ENCODE results near the gene RHBDD2.

The RHBDD2 gene

GRCh38 chr7:75847707-75848106 is 31.1 kb upstream of the RHBDD2 start:
- H3K27ac ChIP-seq (ENCODE audit: low read length, poor library complexity, severe bottlenecking) = no peak overlapping the region
- H3K36me3 ChIP-seq (ENCODE audit: control insufficient read depth in 1 of 2, insufficient read depth in 2 of 2, low read depth in 1 of 2, low read length in 2 of 2) = no peaks in the 10 kb centered on the region
- H3K4me1 ChIP-seq (ENCODE audit: control insufficient read depth, insufficient read depth, low read depth, low read length) = peaks cover 1% of the 10 kb centered on the region
- no peak overlapping the region for H3K14ac ChIP-seq (ENCODE audit: low read length in 2 of 2)
- H2BK5ac ChIP-seq (ENCODE audit: low read depth, low read length, poor library complexity, severe bottlenecking) = no peak overlapping the region
- no peak for DNase-seq
- no peak overlapping the region for H3K4me2 ChIP-seq (ENCODE audit: low read length, poor library complexity, severe bottlenecking)
- peak overlapping the region in 1 of 2 experiments; percentile 74 for H2BK12ac ChIP-seq (ENCODE audit: low read length in 2 of 2)
- 90% methylated on average over 7 of the region's 7 CpGs for WGBS
- no peak overlapping the region for H3K9ac ChIP-seq (ENCODE audit: low read length)
- H3K4ac ChIP-seq (ENCODE audit: low read depth in 1 of 2, low read length in 2 of 2) = no peak overlapping the region
- H3K9me3 ChIP-seq (ENCODE audit: control insufficient read depth, low read length) = no peaks in the 10 kb centered on the region
- no peak overlapping the region for H2AK5ac ChIP-seq (ENCODE audit: low read length, severe bottlenecking)
- H2AFZ ChIP-seq (ENCODE audit: low read depth, low read length) = no peak overlapping the region
- H3K27me3 ChIP-seq (ENCODE audit: control insufficient read depth in 1 of 2, insufficient read depth in 1 of 2, low read length in 2 of 2) = peaks cover 0 to 5% of the 10 kb centered on the region in 2 experiments
- H2BK15ac ChIP-seq (ENCODE audit: low read depth, poor library complexity, severe bottlenecking) = no peak overlapping the region
- no peaks in the 10 kb centered on the region for H3K79me1 ChIP-seq (replicated peaks; ENCODE audit: low read length, poor library complexity, severe bottlenecking)
- H3K4me3 ChIP-seq (ENCODE audit: insufficient read depth in 1 of 2, low read depth in 1 of 2, low read length in 2 of 2) = no peak overlapping the region
- H4K91ac ChIP-seq (ENCODE audit: low read length) = no peak overlapping the region
- peak overlapping the region in 1 of 2 experiments; percentile 21 for H3K18ac ChIP-seq (ENCODE audit: low read depth in 1 of 2, low read length in 2 of 2)
- no peak overlapping the region for H2BK120ac ChIP-seq (ENCODE audit: low read depth, low read length)
- no peak overlapping the region for H3K23ac ChIP-seq (ENCODE audit: low read length in 2 of 2)
- no peak overlapping the region for H4K8ac ChIP-seq (ENCODE audit: low read length)

- WGBS = 40% methylated on average over 1 of the region's 3 CpGs
- H2BK120ac ChIP-seq (ENCODE audit: low read depth, low read length) = no peak overlapping the region
- H3K36me3 ChIP-seq (ENCODE audit: control insufficient read depth in 1 of 2, insufficient read depth in 2 of 2, low read depth in 1 of 2, low read length in 2 of 2) = no peaks in the 10 kb centered on the region
- no peak overlapping the region for H3K18ac ChIP-seq (ENCODE audit: low read depth in 1 of 2, low read length in 2 of 2)
- no peak overlapping the region for H3K14ac ChIP-seq (ENCODE audit: low read length in 2 of 2)
- H2AFZ ChIP-seq (ENCODE audit: low read depth, low read length) = no peak overlapping the region
- DNase-seq = no peak
- no peak overlapping the region for H3K23ac ChIP-seq (ENCODE audit: low read length in 2 of 2)
- H4K91ac ChIP-seq (ENCODE audit: low read length) = no peak overlapping the region
- H3K4me2 ChIP-seq (ENCODE audit: low read length, poor library complexity, severe bottlenecking) = no peak overlapping the region
- no peak overlapping the region for H3K27ac ChIP-seq (ENCODE audit: low read length, poor library complexity, severe bottlenecking)
- no peaks in the 10 kb centered on the region for H3K9me3 ChIP-seq (ENCODE audit: control insufficient read depth, low read length)
- no peak overlapping the region for H2BK12ac ChIP-seq (ENCODE audit: low read length in 2 of 2)
- H3K4me3 ChIP-seq (ENCODE audit: insufficient read depth in 1 of 2, low read depth in 1 of 2, low read length in 2 of 2) = no peak overlapping the region
- H3K4ac ChIP-seq (ENCODE audit: low read depth in 1 of 2, low read length in 2 of 2) = no peak overlapping the region
- peaks cover 0 to 5% of the 10 kb centered on the region in 2 experiments for H3K27me3 ChIP-seq (ENCODE audit: control insufficient read depth in 1 of 2, insufficient read depth in 1 of 2, low read length in 2 of 2)
- H3K79me1 ChIP-seq (replicated peaks; ENCODE audit: low read length, poor library complexity, severe bottlenecking) = no peaks in the 10 kb centered on the region
- H3K9ac ChIP-seq (ENCODE audit: low read length) = no peak overlapping the region
- H3K4me1 ChIP-seq (ENCODE audit: control insufficient read depth, insufficient read depth, low read depth, low read length) = no peaks in the 10 kb centered on the region
- H4K8ac ChIP-seq (ENCODE audit: low read length) = no peak overlapping the region
- no peak overlapping the region for H2AK5ac ChIP-seq (ENCODE audit: low read length, severe bottlenecking)
- H2BK15ac ChIP-seq (ENCODE audit: low read depth, poor library complexity, severe bottlenecking) = no peak overlapping the region
- H2BK5ac ChIP-seq (ENCODE audit: low read depth, low read length, poor library complexity, severe bottlenecking) = no peak overlapping the region
These were observed 29.3 kb upstream of the RHBDD2 start for GRCh38 chr7:75849573-75849972.

- Histone ChIP-seq H3K27ac (ENCODE audit: low read length, poor library complexity, severe bottlenecking) (no peak overlapping the region), H4K8ac (ENCODE audit: low read length) (no peak overlapping the region), H2AK5ac (ENCODE audit: low read length, severe bottlenecking) (no peak overlapping the region), H3K27me3 (ENCODE audit: control insufficient read depth in 1 of 2, insufficient read depth in 1 of 2, low read length in 2 of 2) (peaks cover 0 to 5% of the 10 kb centered on the region in 2 experiments), H3K9ac (ENCODE audit: low read length) (no peak overlapping the region), H3K4me2 (ENCODE audit: low read length, poor library complexity, severe bottlenecking) (no peak overlapping the region), H3K4me3 (ENCODE audit: insufficient read depth in 1 of 2, low read depth in 1 of 2, low read length in 2 of 2) (no peak overlapping the region), H3K18ac (ENCODE audit: low read depth in 1 of 2, low read length in 2 of 2) (peak overlapping the region in 1 of 2 experiments; percentile 72), H2BK120ac (ENCODE audit: low read depth, low read length) (no peak overlapping the region), H2BK5ac (ENCODE audit: low read depth, low read length, poor library complexity, severe bottlenecking) (no peak overlapping the region), H3K79me1 (replicated peaks; ENCODE audit: low read length, poor library complexity, severe bottlenecking) (no peaks in the 10 kb centered on the region), H2AFZ (ENCODE audit: low read depth, low read length) (no peak overlapping the region), H3K4me1 (ENCODE audit: control insufficient read depth, insufficient read depth, low read depth, low read length) (no peaks in the 10 kb centered on the region), H3K23ac (ENCODE audit: low read length in 2 of 2) (no peak overlapping the region), H3K14ac (ENCODE audit: low read length in 2 of 2) (no peak overlapping the region), H2BK12ac (ENCODE audit: low read length in 2 of 2) (peak overlapping the region in 1 of 2 experiments; percentile 83), H2BK15ac (ENCODE audit: low read depth, poor library complexity, severe bottlenecking) (no peak overlapping the region), H3K4ac (ENCODE audit: low read depth in 1 of 2, low read length in 2 of 2) (no peak overlapping the region), H3K9me3 (ENCODE audit: control insufficient read depth, low read length) (no peaks in the 10 kb centered on the region), H4K91ac (ENCODE audit: low read length) (no peak overlapping the region), H3K36me3 (ENCODE audit: control insufficient read depth in 1 of 2, insufficient read depth in 2 of 2, low read depth in 1 of 2, low read length in 2 of 2) (no peaks in the 10 kb centered on the region)
- DNase-seq = no peak
- 97% methylated on average over 4 of the region's 4 CpGs for WGBS
These were observed 28.6 kb upstream of the RHBDD2 start for GRCh38 chr7:75850235-75850634.

- no peak overlapping the region for H3K14ac ChIP-seq (ENCODE audit: low read length in 2 of 2)
- WGBS = 84% methylated on average over 5 of the region's 5 CpGs
These were observed 24.6 kb upstream of the RHBDD2 start for GRCh38 chr7:75854233-75854632.

More at GRCh38 chr7:75854233-75854632, 24.6 kb upstream of the RHBDD2 start:
- no peak overlapping the region for H3K23ac ChIP-seq (ENCODE audit: low read length in 2 of 2)
- no peaks in the 10 kb centered on the region for H3K9me3 ChIP-seq (ENCODE audit: control insufficient read depth, low read length)
- no peaks in the 10 kb centered on the region for H3K79me1 ChIP-seq (replicated peaks; ENCODE audit: low read length, poor library complexity, severe bottlenecking)
- DNase-seq = peak; percentile 68
- no peak overlapping the region for H2BK5ac ChIP-seq (ENCODE audit: low read depth, low read length, poor library complexity, severe bottlenecking)
- H3K9ac ChIP-seq (ENCODE audit: low read length) = peak overlapping the region; percentile 52
- H2BK12ac ChIP-seq (ENCODE audit: low read length in 2 of 2) = no peak overlapping the region
- H2BK120ac ChIP-seq (ENCODE audit: low read depth, low read length) = no peak overlapping the region
- H3K27ac ChIP-seq (ENCODE audit: low read length, poor library complexity, severe bottlenecking) = no peak overlapping the region
- no peak overlapping the region for H4K8ac ChIP-seq (ENCODE audit: low read length)
- H2AFZ ChIP-seq (ENCODE audit: low read depth, low read length) = no peak overlapping the region
- H3K4me2 ChIP-seq (ENCODE audit: low read length, poor library complexity, severe bottlenecking) = no peak overlapping the region
- H2BK15ac ChIP-seq (ENCODE audit: low read depth, poor library complexity, severe bottlenecking) = no peak overlapping the region
- H3K36me3 ChIP-seq (ENCODE audit: control insufficient read depth in 1 of 2, insufficient read depth in 2 of 2, low read depth in 1 of 2, low read length in 2 of 2) = no peaks in the 10 kb centered on the region
- H3K4me3 ChIP-seq (ENCODE audit: insufficient read depth in 1 of 2, low read depth in 1 of 2, low read length in 2 of 2) = no peak overlapping the region
- H3K27me3 ChIP-seq (ENCODE audit: control insufficient read depth in 1 of 2, insufficient read depth in 1 of 2, low read length in 2 of 2) = no peaks in the 10 kb centered on the region
- H3K4ac ChIP-seq (ENCODE audit: low read depth in 1 of 2, low read length in 2 of 2) = no peak overlapping the region
- H3K4me1 ChIP-seq (ENCODE audit: control insufficient read depth, insufficient read depth, low read depth, low read length) = no peaks in the 10 kb centered on the region
- H2AK5ac ChIP-seq (ENCODE audit: low read length, severe bottlenecking) = no peak overlapping the region
- H3K18ac ChIP-seq (ENCODE audit: low read depth in 1 of 2, low read length in 2 of 2) = no peak overlapping the region
- H4K91ac ChIP-seq (ENCODE audit: low read length) = no peak overlapping the region
